Naive thymus-derived CD8-positive, alpha-beta T cell (primary cell): Measurements from ENCODE around the gene PFN3. TPM values are rescaled to one million over a fixed set of nuclear protein-coding genes. Genes with fewer than 3 reads are reported as not detected.
"Not testable (repeated sequence)": the region's sequence is repeated elsewhere in the genome, so short reads cannot be mapped to it uniquely, and the experiment has no call there.

Experiments used
- ATAC-seq, 2 donors: fragments of 150-1000 bp; cut with Tn5 transposase in 1 of 2; sonication (Bioruptor Pico), chemical (Tn5 transposase) in 1 of 2; 1 replicate in 1 of 2; 2 replicates in 1 of 2; pipeline ENCODE4 v1.10.0; 2021; ENCODE audit warnings: mild to moderate bottlenecking in 2 of 2, moderate library complexity in 2 of 2
- POLR2A ChIA-PET: fragments of 350-600 bp; sonication (Branson Sonifier 250); formaldehyde crosslinking; loops from one replicate; lab custom pipeline; 2021; ENCODE audit warnings: antibody characterized with exemption; lab: Charles Lee
- DNase-seq, 10 donors: peaks; one replicate each; pipeline versions ENCODE4 v3.0.0 to v3.0.0-alpha.2; 2020 to 2022
- H3K27ac Mint-ChIP-seq, 10 donors: one replicate each; pipeline ENCODE4 v1.8.0; 2020 to 2022; ENCODE audit warnings: mild to moderate bottlenecking in 10 of 10, mixed read lengths in 10 of 10, moderate library complexity in 4 of 10, inconsistent platforms in 1 of 10
- H3K27me3 Mint-ChIP-seq, 5 donors: one replicate each; pipeline ENCODE4 v1.8.0; 2021 to 2022; ENCODE audit warnings: mixed read lengths in 5 of 5
- H3K36me3 Mint-ChIP-seq, 3 donors: one replicate each; pipeline ENCODE4 v1.8.0; 2020 to 2022; ENCODE audit warnings: mixed read lengths in 3 of 3, mild to moderate bottlenecking in 2 of 3, inconsistent platforms in 1 of 3
- H3K4me1 Mint-ChIP-seq, 4 donors: one replicate each; pipeline ENCODE4 v1.8.0; 2021 to 2022; ENCODE audit warnings: mixed read lengths in 4 of 4
- H3K4me3 Mint-ChIP-seq, 10 donors: one replicate each; pipeline ENCODE4 v1.8.0; 2020 to 2022; ENCODE audit warnings: mild to moderate bottlenecking in 10 of 10, mixed read lengths in 10 of 10, moderate library complexity in 6 of 10, inconsistent platforms in 1 of 10
- H3K9me3 Mint-ChIP-seq, 9 donors: one replicate each; pipeline ENCODE4 v1.8.0; 2020 to 2022; ENCODE audit warnings: mixed read lengths in 9 of 9, mild to moderate bottlenecking in 3 of 9, inconsistent platforms in 1 of 9, moderate library complexity in 1 of 9
- polyA plus RNA-seq, 3 donors: library from polyadenylated mRNA; unstranded; fragments of 300-500 nt; fragmentation: Illumina TruSeq; gene quantifications; one replicate each; pipeline ENCODE4 v1.2.3, GENCODE V29; 2021
- total RNA-seq, 8 experiments: library from RNA in 2 of 8; stranded (reverse) in 2 of 8; gene quantifications; one replicate each; pipeline ENCODE4 v1.2.3 and lab custom pipeline; 2021 to 2026

The PFN3 gene
- total and polyA plus RNA-seq, 5 experiments from 2014 or later, result not detected

DNA sequence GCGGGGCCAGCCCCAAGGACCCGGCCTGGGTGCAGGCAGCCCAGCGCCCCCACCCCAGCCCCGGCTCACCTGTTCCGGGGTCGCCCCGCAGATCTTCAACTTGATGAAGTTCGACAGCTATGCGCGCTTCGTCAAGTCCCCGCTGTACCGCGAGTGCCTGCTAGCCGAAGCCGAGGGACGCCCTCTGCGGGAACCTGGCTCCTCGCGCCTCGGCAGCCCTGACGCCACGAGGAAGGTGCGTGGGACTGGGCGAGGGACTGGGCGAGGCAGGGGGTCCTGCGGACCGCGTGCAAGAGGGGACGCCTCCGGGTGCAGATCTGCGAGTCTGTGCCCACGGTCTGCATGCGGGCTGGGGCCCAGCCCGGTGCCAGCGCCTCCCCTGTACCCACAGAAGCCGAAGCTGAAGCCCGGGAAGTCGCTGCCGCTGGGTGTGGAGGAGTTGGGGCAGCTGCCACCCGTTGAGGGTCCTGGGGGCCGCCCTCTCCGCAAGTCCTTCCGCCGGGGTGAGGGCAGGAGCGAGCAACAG, 33.1 kb downstream of the PFN3 start:
- Mint-ChIP-seq H3K27me3 (no peaks in the 10 kb centered on the region), H3K4me1 (peaks cover 36 to 74% (median 68%) of the 10 kb centered on the region in 4 donors), H3K9me3 (no peaks in the 10 kb centered on the region), H3K27ac (no peak overlapping the region), H3K36me3 (peaks cover 6 to 46% (median 7%) of the 10 kb centered on the region in 3 donors), H3K4me3 (no peak overlapping the region)
- no peak for ATAC-seq
- no peak for DNase-seq
- POLR2A ChIA-PET, result interaction anchor here (13.2 kb wide), 1 partner anchor 11 kb away, joined by 247 read pairs; the partner anchor contains the start of genes LMAN2 and RGS14

DNA sequence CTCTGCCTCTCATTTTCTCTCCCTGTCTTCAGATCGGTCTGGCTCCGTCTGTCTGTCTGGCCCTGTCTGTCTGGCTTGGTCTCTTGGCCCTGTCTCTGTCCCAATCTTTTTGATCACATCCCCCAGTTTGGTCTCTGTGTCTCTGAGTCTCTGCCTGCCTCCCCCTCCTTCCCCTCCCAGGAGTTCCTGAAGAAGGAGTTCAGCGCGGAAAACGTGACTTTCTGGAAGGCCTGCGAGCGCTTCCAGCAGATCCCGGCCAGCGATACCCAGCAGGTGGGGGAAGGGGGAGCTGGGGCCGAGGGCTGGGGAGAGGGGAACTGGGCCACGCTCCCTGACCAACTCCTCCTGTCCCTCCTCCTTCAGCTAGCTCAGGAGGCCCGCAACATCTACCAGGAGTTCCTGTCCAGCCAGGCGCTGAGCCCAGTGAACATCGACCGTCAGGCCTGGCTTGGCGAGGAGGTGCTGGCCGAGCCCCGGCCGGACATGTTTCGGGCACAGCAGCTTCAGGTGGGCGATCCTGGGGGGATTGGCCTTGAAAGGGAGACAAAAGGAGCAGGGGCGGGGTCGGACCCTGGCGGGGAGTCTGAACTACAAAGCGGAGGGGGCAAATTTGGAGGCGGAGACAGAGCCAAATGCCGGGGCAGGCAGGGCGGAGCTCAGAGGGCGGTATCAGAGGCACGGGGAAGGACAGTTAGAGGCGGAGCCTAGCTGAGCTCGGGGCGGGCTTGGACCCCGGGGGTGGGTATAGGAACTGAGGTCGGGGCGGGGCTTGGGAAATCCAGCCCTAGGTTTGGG, 33.7 kb downstream of the PFN3 start:
- POLR2A ChIA-PET, result interaction anchor here (1.0 to 13.2 kb wide), 2 partner anchors 10 to 16 kb away, joined by 5 to 247 read pairs; partner anchors contain the start of genes LMAN2 and RGS14
- peaks cover 6 to 50% (median 7%) of the 10 kb centered on the region in 3 donors for H3K36me3 Mint-ChIP-seq
- no peak for ATAC-seq
- H3K4me3 Mint-ChIP-seq, result no peak overlapping the region
- DNase-seq, result no peak
- H3K9me3 Mint-ChIP-seq, result no peaks in the 10 kb centered on the region
- H3K27me3 Mint-ChIP-seq, result no peaks in the 10 kb centered on the region
- peak overlapping the region in 6 of 10 donors; percentile 53 to 80 (median 71) for H3K27ac Mint-ChIP-seq
- peaks cover 37 to 75% (median 68%) of the 10 kb centered on the region in 4 donors for H3K4me1 Mint-ChIP-seq

DNA sequence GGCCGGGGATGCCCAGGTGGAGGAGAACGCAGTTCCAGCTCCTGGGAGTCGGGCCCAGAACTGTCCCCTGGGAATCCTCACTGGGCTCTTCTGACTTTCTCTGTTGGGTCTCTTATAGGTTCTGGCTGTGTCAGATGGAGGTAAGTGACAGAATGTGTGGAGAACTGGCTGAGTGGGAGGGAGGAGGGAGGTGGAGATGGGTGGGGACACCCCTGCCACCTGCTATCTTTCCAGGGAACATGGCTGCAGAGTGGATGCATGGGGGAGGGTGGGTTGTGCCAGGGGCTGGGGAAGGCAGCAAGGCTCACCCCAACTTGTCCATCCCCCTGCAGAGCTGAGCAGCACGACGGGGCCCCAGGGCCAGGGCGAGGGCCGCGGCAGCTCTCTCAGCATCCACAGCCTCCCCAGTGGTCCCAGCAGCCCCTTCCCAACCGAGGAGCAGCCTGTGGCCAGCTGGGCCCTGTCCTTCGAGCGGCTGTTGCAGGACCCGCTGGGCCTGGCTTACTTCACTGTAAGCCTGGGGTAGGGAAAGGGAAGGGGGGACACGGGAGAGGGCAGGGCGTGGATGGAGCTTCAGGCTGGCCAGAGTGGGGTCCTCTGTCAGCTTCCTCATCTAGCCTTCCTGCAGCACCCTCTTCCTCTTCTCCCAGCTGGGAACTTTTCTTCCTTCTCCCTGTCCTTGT, 34.5 kb downstream of the PFN3 start:
- POLR2A ChIA-PET, result interaction anchor here (1.0 to 13.2 kb wide), 3 partner anchors 10 to 17 kb away, joined by 3 to 247 read pairs (median 5); partner anchors contain the start of genes LMAN2 and RGS14
- DNase-seq (no peak), ATAC-seq (no peak)
- H3K4me3 Mint-ChIP-seq, result peak overlapping the region in 1 of 10 donors; percentile 42
- peak overlapping the region in 6 of 10 donors; percentile 25 to 76 (median 70) for H3K27ac Mint-ChIP-seq
- H3K9me3 Mint-ChIP-seq, result no peaks in the 10 kb centered on the region
- peaks cover 35 to 76% (median 68%) of the 10 kb centered on the region in 4 donors for H3K4me1 Mint-ChIP-seq
- H3K36me3 Mint-ChIP-seq, result peaks cover 5 to 46% (median 6%) of the 10 kb centered on the region in 3 donors
- H3K27me3 Mint-ChIP-seq, result no peaks in the 10 kb centered on the region

DNA sequence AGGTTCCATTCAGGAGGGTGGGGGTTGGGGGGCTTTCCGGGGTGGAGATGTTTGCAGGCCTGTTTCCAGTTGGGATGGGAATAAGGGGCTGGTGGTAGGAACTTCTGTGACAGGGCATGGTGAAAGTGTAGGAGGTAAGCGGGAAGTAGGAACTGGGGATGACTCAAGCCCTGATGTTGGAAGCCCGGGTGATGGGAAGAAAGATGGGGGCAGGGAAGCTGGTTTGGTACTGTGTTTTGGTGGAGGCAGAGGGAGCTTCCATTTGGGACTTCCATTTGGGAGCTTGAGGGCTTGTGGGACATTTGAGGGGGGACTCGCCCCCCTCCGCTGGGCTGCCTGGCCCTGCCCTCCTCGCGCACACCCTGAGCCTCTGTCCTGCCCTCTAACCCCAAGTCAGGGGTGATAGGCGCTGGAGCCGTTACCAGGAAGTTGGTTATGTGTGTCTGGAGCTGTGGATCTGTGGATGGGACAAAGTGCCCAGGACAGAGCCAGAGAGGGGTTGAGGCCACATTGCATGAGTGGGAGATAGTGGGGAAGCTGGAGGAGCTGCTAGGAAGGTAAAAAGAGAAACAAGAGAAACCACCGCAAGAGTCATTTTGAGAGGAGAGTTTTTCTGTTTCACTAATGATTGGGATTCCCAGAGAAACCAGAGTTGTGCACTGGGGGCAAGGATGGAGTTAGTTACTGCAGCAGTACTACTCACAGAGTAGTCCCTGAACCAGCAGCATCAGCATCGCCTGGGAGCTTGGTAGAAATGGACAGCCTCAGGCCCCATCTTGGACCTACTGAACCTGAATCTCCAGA, 36.1 kb downstream of the PFN3 start:
- Mint-ChIP-seq H3K27ac (peak overlapping the region in 9 of 10 donors; percentile 35 to 85 (median 70)), H3K36me3 (peaks cover 4 to 47% (median 6%) of the 10 kb centered on the region in 3 donors)
- POLR2A ChIA-PET, result interaction anchor here (0.5 to 13.2 kb wide), 5 partner anchors 8 to 586 kb away, joined by 4 to 247 read pairs (median 4); partner anchors contain the start of genes LMAN2 and RGS14

GRCh38 chr5:177363565-177363964, 36.9 kb downstream of the PFN3 start:
- Mint-ChIP-seq H3K4me1 (peaks cover 41 to 78% (median 74%) of the 10 kb centered on the region in 4 donors), H3K36me3 (peaks cover 0 to 39% (median 0%) of the 10 kb centered on the region in 3 donors), H3K9me3 (no peaks in the 10 kb centered on the region), H3K4me3 (peak overlapping the region; percentile 39 to 93 (median 84)), H3K27me3 (no peaks in the 10 kb centered on the region), H3K27ac (peak overlapping the region in 5 of 10 donors; percentile 33 to 92 (median 85))
- DNase-seq, result no peak
- no peak for ATAC-seq
- POLR2A ChIA-PET, result interaction anchor here (1.0 to 13.2 kb wide), 2 partner anchors 7 to 39 kb away, joined by 3 to 247 read pairs; partner anchors contain the start of genes LMAN2 and RGS14

More for the DNA sequence above, 36.1 kb downstream of the PFN3 start:
- peak overlapping the region; percentile 22 to 83 (median 56) for H3K4me3 Mint-ChIP-seq
- no peaks in the 10 kb centered on the region for H3K27me3 Mint-ChIP-seq
- ATAC-seq (no peak), DNase-seq (no peak)
- H3K4me1 Mint-ChIP-seq, result peaks cover 41 to 78% (median 74%) of the 10 kb centered on the region in 4 donors
- no peaks in the 10 kb centered on the region for H3K9me3 Mint-ChIP-seq

- peak; percentile 67 for ATAC-seq
- peak overlapping the region; percentile 89 to 98 (median 94) for H3K27ac Mint-ChIP-seq
- H3K27me3 Mint-ChIP-seq, result no peaks in the 10 kb centered on the region
- POLR2A ChIA-PET, result interaction anchor here (0.9 to 13.2 kb wide), 5 partner anchors 6 to 66 kb away, joined by 3 to 247 read pairs (median 27); partner anchors contain the start of genes LMAN2 and RGS14
- H3K9me3 Mint-ChIP-seq, result no peaks in the 10 kb centered on the region
- peak overlapping the region; percentile 79 to 93 (median 88) for H3K4me3 Mint-ChIP-seq
- H3K4me1 Mint-ChIP-seq, result peaks cover 38 to 73% (median 72%) of the 10 kb centered on the region in 4 donors
- peak; percentile 36 to 78 (median 61) for DNase-seq
- peaks cover 0 to 33% (median 0%) of the 10 kb centered on the region in 3 donors for H3K36me3 Mint-ChIP-seq
These were observed 37.6 kb downstream of the PFN3 start for GRCh38 chr5:177362610-177363507.

DNA sequence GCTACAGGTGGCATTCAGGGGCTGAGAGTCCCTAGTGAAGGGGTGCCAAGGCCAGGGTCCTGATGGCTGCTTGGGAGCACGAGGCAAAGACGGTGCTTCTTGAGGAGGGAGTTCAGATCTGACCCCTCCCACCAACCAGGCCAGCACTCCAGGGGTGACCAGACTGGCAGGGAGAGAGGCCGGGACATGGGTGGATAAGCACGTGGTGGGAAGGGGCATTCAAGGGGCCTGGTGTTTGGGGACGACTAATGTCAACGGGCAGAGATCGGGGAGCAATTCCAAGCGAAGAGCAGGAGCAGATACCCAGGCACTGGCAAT, 38.2 kb downstream of the PFN3 start:
- Mint-ChIP-seq H3K27me3 (no peaks in the 10 kb centered on the region), H3K27ac (peak overlapping the region; percentile 89 to 98 (median 94)), H3K9me3 (no peaks in the 10 kb centered on the region), H3K4me1 (peaks cover 42 to 78% (median 77%) of the 10 kb centered on the region in 4 donors), H3K36me3 (peaks cover 0 to 33% (median 0%) of the 10 kb centered on the region in 3 donors), H3K4me3 (peak overlapping the region; percentile 79 to 93 (median 88))
- no peak for DNase-seq
- POLR2A ChIA-PET, result interaction anchor here (0.9 to 12.6 kb wide), 4 partner anchors 7 to 67 kb away, joined by 3 to 247 read pairs (median 16); partner anchors contain the start of genes GRK6 and LMAN2
- no peak for ATAC-seq

DNA sequence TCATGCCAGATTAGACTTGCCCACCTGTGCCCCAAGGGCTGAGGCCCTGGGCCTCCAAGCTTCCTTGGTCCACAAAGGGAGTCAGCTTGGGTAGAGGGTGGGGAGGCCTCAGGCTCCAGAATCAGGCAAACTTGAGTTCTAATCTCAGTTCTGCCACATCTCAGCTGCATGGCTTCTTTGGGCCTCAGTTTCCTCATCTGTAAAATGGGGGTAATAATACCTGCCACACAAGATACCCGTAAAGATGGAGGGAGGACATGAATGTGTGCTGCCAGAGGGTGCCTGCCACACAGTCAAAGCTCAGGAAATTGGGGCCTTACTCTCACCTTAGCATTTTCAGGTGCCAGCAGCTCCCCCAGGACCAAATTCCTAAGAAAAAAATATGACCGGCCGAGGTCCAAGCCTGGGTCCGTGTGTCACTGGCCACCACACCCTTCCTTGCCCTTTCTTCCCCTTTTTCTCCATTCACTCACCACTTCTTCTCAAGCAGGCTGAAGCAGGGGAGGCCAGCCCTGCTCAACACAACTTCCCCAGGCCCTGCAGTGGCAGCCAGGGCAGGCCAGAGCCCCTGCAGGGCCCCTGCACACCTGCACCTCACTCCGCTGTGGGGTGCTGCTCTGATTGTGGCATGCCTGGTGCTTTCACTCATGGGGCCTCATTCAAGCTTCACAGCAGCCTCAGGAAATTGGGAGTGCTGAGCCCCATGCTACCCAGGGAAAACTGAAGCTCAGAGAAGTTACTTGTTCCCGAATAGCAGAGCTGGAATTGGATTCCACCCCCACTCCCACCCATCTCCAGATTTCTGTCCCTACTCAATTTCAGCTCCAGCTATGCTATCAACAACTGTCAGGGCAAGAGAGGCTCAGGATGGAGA, 38.8 kb downstream of the PFN3 start:
- no peak for DNase-seq
- peak overlapping the region; percentile 89 to 98 (median 94) for H3K27ac Mint-ChIP-seq
- no peaks in the 10 kb centered on the region for H3K27me3 Mint-ChIP-seq
- POLR2A ChIA-PET, result interaction anchor here (0.9 to 12.6 kb wide), 6 partner anchors 8 to 73 kb away, joined by 3 to 247 read pairs (median 4); partner anchors contain the start of genes GRK6 and LMAN2
- H3K4me3 Mint-ChIP-seq, result peak overlapping the region; percentile 79 to 93 (median 88)
- peaks cover 0 to 31% (median 0%) of the 10 kb centered on the region in 3 donors for H3K36me3 Mint-ChIP-seq
- H3K9me3 Mint-ChIP-seq, result no peaks in the 10 kb centered on the region
- peak in 1 of 2 donors; percentile 15 for ATAC-seq
- peaks cover 48 to 84% (median 80%) of the 10 kb centered on the region in 4 donors for H3K4me1 Mint-ChIP-seq

DNA sequence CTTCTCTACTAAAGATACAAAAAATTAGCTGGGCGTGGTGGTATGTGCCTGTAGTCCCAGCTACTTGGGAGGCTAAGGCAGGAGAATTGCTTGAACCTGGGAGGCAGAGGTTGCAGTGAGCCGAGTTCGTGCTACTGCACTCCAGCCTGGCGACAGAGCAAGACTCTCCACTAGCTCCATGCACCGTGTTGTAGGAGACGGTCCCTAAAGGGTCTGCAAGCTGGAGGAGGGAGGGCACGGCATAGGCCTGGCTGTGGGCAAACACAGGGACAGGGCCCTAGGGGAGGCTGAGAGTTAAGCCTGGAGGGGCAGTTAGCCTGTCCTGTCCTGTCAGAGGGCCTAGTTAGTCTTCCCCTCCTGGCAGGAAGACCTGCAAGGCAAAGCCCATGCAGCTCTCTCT, 39.7 kb downstream of the PFN3 start:
- H3K9me3 Mint-ChIP-seq, DNase-seq, ATAC-seq, H3K27me3 Mint-ChIP-seq: not testable (repeated sequence)
- Mint-ChIP-seq H3K4me1 (peaks cover 47 to 90% (median 84%) of the 10 kb centered on the region in 4 donors), H3K27ac (peak overlapping the region in 8 of 10 donors; percentile 24 to 94 (median 90)), H3K4me3 (peak overlapping the region; percentile 18 to 90 (median 81)), H3K36me3 (peaks cover 0 to 24% (median 0%) of the 10 kb centered on the region in 3 donors)
- POLR2A ChIA-PET, result interaction anchor here (1.1 to 12.6 kb wide), 4 partner anchors 9 to 65 kb away, joined by 3 to 247 read pairs (median 15); partner anchors contain the start of gene LMAN2
